ENCODE data around the gene HDAC5. TPM values are rescaled to one million over a fixed set of nuclear protein-coding genes. Genes with fewer than 3 reads are reported as not detected.
A peak's percentile ranks its signal among the peaks of the same experiment; 100 is the strongest.

Gene HDAC5
- total and polyA plus RNA-seq, 2 donors (not counting 1 experiment from before 2014, with no cell fraction given) = 31.3 to 125 TPM

- Histone ChIP-seq H3K27me3 (ENCODE audit: control insufficient read depth, insufficient read depth, low read length) (no peaks in the 10 kb centered on the region), H3K9me3 (ENCODE audit: control insufficient read depth, insufficient read depth, low read depth, low read length) (no peaks in the 10 kb centered on the region), H2AFZ (ENCODE audit: low read length) (peak overlapping the region; percentile 28), H3K9ac (ENCODE audit: insufficient read depth, low read length) (peak overlapping the region; percentile 33), H3K4me2 (ENCODE audit: extremely low read depth, insufficient read depth, low read length) (peak overlapping the region; percentile 85), H4K20me1 (ENCODE audit: control insufficient read depth, extremely low read depth, insufficient read depth, low read length) (no peaks in the 10 kb centered on the region), H3K27ac (ENCODE audit: insufficient read depth, low read length) (peak overlapping the region; percentile 85), H3K4me1 (ENCODE audit: control insufficient read depth, extremely low read depth, insufficient read depth, low read length) (peaks cover 17% of the 10 kb centered on the region), H3K36me3 (ENCODE audit: control insufficient read depth, insufficient read depth, low read length) (no peaks in the 10 kb centered on the region), H3K79me2 (ENCODE audit: control insufficient read depth, insufficient read depth, low read length) (peaks cover 3% of the 10 kb centered on the region), H3K4me3 (replicated peaks in 1 of 4; ENCODE audit: control extremely low read depth in 1 of 4, insufficient read depth in 1 of 4, low read depth in 3 of 4, low read length in 4 of 4) (peak overlapping the region in 3 of 4 experiments; percentile 23 to 43 (median 32))
- TF ChIP-seq CTCF (conservative IDR thresholded peaks at IDR 0.05 in 1 of 2, IDR thresholded peaks at IDR 0.05 in 1 of 2; ENCODE audit: low read depth in 1 of 2, low read length in 2 of 2) (no peak), EZH2 (IDR thresholded peaks at IDR 0.05; ENCODE audit: low read length, missing control alignments) (no peak)
- DNase-seq (ENCODE audit: low read depth in 2 of 2) = peak; percentile 98 to 99
Observed at GRCh38 chr17:44137891-44138709, 14.7 kb upstream of the HDAC5 start.

- Histone ChIP-seq H3K9ac (ENCODE audit: insufficient read depth, low read length) (no peak overlapping the region), H3K79me2 (ENCODE audit: control insufficient read depth, insufficient read depth, low read length) (no peaks in the 10 kb centered on the region), H3K36me3 (ENCODE audit: control insufficient read depth, insufficient read depth, low read length) (no peaks in the 10 kb centered on the region), H3K4me3 (replicated peaks in 1 of 4; ENCODE audit: control extremely low read depth in 1 of 4, insufficient read depth in 1 of 4, low read depth in 3 of 4, low read length in 4 of 4) (no peak overlapping the region), H2AFZ (ENCODE audit: low read length) (no peak overlapping the region), H3K9me3 (ENCODE audit: control insufficient read depth, insufficient read depth, low read depth, low read length) (no peaks in the 10 kb centered on the region), H4K20me1 (ENCODE audit: control insufficient read depth, extremely low read depth, insufficient read depth, low read length) (no peaks in the 10 kb centered on the region), H3K27ac (ENCODE audit: insufficient read depth, low read length) (no peak overlapping the region), H3K4me2 (ENCODE audit: extremely low read depth, insufficient read depth, low read length) (no peak overlapping the region), H3K27me3 (ENCODE audit: control insufficient read depth, insufficient read depth, low read length) (no peaks in the 10 kb centered on the region), H3K4me1 (ENCODE audit: control insufficient read depth, extremely low read depth, insufficient read depth, low read length) (peaks cover 13% of the 10 kb centered on the region)
- DNase-seq (ENCODE audit: low read depth in 2 of 2) = no peak
- TF ChIP-seq CTCF (conservative IDR thresholded peaks at IDR 0.05 in 1 of 2, IDR thresholded peaks at IDR 0.05 in 1 of 2; ENCODE audit: low read depth in 1 of 2, low read length in 2 of 2) = no peak
Observed at GRCh38 chr17:44134752-44135568, 11.5 kb upstream of the HDAC5 start.

GRCh38 chr17:44133918-44134476 lies 10.6 kb upstream of the HDAC5 start:
- no peaks in the 10 kb centered on the region for H3K9me3 ChIP-seq (ENCODE audit: control insufficient read depth, insufficient read depth, low read depth, low read length)
- H2AFZ ChIP-seq (ENCODE audit: low read length) = no peak overlapping the region
- no peaks in the 10 kb centered on the region for H3K79me2 ChIP-seq (ENCODE audit: control insufficient read depth, insufficient read depth, low read length)
- no peak overlapping the region for H3K27ac ChIP-seq (ENCODE audit: insufficient read depth, low read length)
- no peak overlapping the region for H3K9ac ChIP-seq (ENCODE audit: insufficient read depth, low read length)
- H3K27me3 ChIP-seq (ENCODE audit: control insufficient read depth, insufficient read depth, low read length) = no peaks in the 10 kb centered on the region
- TF ChIP-seq EZH2 (IDR thresholded peaks at IDR 0.05; ENCODE audit: low read length, missing control alignments) = no peak
- TF ChIP-seq CTCF (conservative IDR thresholded peaks at IDR 0.05 in 1 of 2, IDR thresholded peaks at IDR 0.05 in 1 of 2; ENCODE audit: low read depth in 1 of 2, low read length in 2 of 2) = no peak
- no peak overlapping the region for H3K4me2 ChIP-seq (ENCODE audit: extremely low read depth, insufficient read depth, low read length)
- H3K36me3 ChIP-seq (ENCODE audit: control insufficient read depth, insufficient read depth, low read length) = no peaks in the 10 kb centered on the region
- DNase-seq (ENCODE audit: low read depth in 2 of 2) = no peak
- peaks cover 13% of the 10 kb centered on the region for H3K4me1 ChIP-seq (ENCODE audit: control insufficient read depth, extremely low read depth, insufficient read depth, low read length)
- H4K20me1 ChIP-seq (ENCODE audit: control insufficient read depth, extremely low read depth, insufficient read depth, low read length) = no peaks in the 10 kb centered on the region
- no peak overlapping the region for H3K4me3 ChIP-seq (replicated peaks in 1 of 4; ENCODE audit: control extremely low read depth in 1 of 4, insufficient read depth in 1 of 4, low read depth in 3 of 4, low read length in 4 of 4)
